PFSK-1 (cell line): ENCODE results near the gene MYOZ3.

Experiments
- POLR2AphosphoS5 ChIP-seq: IDR thresholded peaks from 2 replicates; pipeline ENCODE4 v1.6.1; 2012; ENCODE audit warnings: low read depth, mild to moderate bottlenecking, control low read depth, low read length, moderate library complexity
- SIN3A ChIP-seq: IDR thresholded peaks from 2 replicates; pipeline ENCODE4 v1.6.1; 2012; ENCODE audit warnings: mild to moderate bottlenecking, low read length, moderate library complexity, borderline replicate concordance; ENCODE audit not compliant: insufficient read depth
- TF ChIP-seq, protein P1 (sequence below), 2 experiments: IDR thresholded peaks; 2 replicates each; pipeline versions ENCODE4 v1.6.1 to v1.8.0; 2011 to 2012; ENCODE audit warnings: low read depth in 2 of 2, low read length in 2 of 2, control low read depth in 1 of 2, inconsistent platforms in 1 of 2, mild to moderate bottlenecking in 1 of 2, moderate library complexity in 1 of 2; ENCODE audit not compliant: insufficient read depth in 1 of 2

- TF ChIP-seq POLR2AphosphoS5 (no peak), SIN3A (no peak)
- TF ChIP-seq, protein P1, sequence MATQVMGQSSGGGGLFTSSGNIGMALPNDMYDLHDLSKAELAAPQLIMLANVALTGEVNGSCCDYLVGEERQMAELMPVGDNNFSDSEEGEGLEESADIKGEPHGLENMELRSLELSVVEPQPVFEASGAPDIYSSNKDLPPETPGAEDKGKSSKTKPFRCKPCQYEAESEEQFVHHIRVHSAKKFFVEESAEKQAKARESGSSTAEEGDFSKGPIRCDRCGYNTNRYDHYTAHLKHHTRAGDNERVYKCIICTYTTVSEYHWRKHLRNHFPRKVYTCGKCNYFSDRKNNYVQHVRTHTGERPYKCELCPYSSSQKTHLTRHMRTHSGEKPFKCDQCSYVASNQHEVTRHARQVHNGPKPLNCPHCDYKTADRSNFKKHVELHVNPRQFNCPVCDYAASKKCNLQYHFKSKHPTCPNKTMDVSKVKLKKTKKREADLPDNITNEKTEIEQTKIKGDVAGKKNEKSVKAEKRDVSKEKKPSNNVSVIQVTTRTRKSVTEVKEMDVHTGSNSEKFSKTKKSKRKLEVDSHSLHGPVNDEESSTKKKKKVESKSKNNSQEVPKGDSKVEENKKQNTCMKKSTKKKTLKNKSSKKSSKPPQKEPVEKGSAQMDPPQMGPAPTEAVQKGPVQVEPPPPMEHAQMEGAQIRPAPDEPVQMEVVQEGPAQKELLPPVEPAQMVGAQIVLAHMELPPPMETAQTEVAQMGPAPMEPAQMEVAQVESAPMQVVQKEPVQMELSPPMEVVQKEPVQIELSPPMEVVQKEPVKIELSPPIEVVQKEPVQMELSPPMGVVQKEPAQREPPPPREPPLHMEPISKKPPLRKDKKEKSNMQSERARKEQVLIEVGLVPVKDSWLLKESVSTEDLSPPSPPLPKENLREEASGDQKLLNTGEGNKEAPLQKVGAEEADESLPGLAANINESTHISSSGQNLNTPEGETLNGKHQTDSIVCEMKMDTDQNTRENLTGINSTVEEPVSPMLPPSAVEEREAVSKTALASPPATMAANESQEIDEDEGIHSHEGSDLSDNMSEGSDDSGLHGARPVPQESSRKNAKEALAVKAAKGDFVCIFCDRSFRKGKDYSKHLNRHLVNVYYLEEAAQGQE (IDR thresholded peaks at IDR 0.05; ENCODE audit: insufficient read depth in 1 of 2, low read depth in 2 of 2, low read length in 2 of 2): no peak
These were observed 18.5 kb upstream of the MYOZ3 start for GRCh38 chr5:150642567-150642927.
